Subcutaneous abdominal adipose tissue (tissue), 5 donors: ENCODE data around the gene DDX52.
"Not testable (repeated sequence)": the region's sequence is repeated elsewhere in the genome, so short reads cannot be mapped to it uniquely, and the experiment has no call there.

Source experiments
- H3K27ac ChIP-seq: one replicate; pipeline ENCODE4 v1.7.0; 2013; ENCODE audit warnings: low read depth, mild to moderate bottlenecking, inconsistent platforms, low read length, moderate library complexity
- H3K27me3 ChIP-seq, 5 donors: one replicate each; pipeline ENCODE4 v1.7.0; 2013; ENCODE audit warnings: low read length in 5 of 5, inconsistent platforms in 1 of 5; ENCODE audit not compliant: control insufficient read depth in 5 of 5, insufficient read depth in 4 of 5
- H3K36me3 ChIP-seq, 5 donors: one replicate each; pipeline ENCODE4 v1.7.0; 2013; ENCODE audit warnings: low read length in 5 of 5; ENCODE audit not compliant: control insufficient read depth in 5 of 5, insufficient read depth in 5 of 5
- H3K4me1 ChIP-seq, 5 donors: one replicate each; pipeline ENCODE4 v1.7.0; 2013; ENCODE audit warnings: low read length in 5 of 5, mild to moderate bottlenecking in 3 of 5, moderate library complexity in 1 of 5; ENCODE audit not compliant: control insufficient read depth in 5 of 5, insufficient read depth in 5 of 5
- H3K4me3 ChIP-seq, 5 donors: one replicate each; pipeline ENCODE4 v1.7.0; 2013; ENCODE audit warnings: low read length in 5 of 5, low read depth in 1 of 5
- H3K9ac ChIP-seq, 5 donors: one replicate each; pipeline ENCODE4 v1.7.0; 2013; ENCODE audit warnings: low read length in 5 of 5, mild to moderate bottlenecking in 4 of 5, moderate library complexity in 3 of 5
- H3K9me3 ChIP-seq, 5 donors: one replicate each; pipeline ENCODE4 v1.7.0; 2013; ENCODE audit warnings: low read length in 5 of 5; ENCODE audit not compliant: control insufficient read depth in 5 of 5
- donor health status: healthy.
- donor health status: healthy.
- donor health status: healthy.
- donor health status: healthy.
- donor health status: healthy.

DDX52 gene

GRCh38 chr17:37614391-37614790 lies 28.9 kb downstream of the DDX52 start:
- Histone ChIP-seq H3K4me3 (no peak overlapping the region), H3K27me3 (no peaks in the 10 kb centered on the region), H3K9me3 (no peaks in the 10 kb centered on the region), H3K27ac (no peak overlapping the region), H3K36me3 (peaks cover 25 to 62% (median 43%) of the 10 kb centered on the region in 5 donors), H3K9ac (no peak overlapping the region), H3K4me1 (peaks cover 0 to 7% (median 5%) of the 10 kb centered on the region in 5 donors)

GRCh38 chr17:37610971-37611370 lies 32.3 kb downstream of the DDX52 start:
- Histone ChIP-seq H3K4me1 (peaks cover 0 to 19% (median 15%) of the 10 kb centered on the region in 5 donors), H3K27me3 (no peaks in the 10 kb centered on the region), H3K9me3 (no peaks in the 10 kb centered on the region), H3K4me3 (no peak overlapping the region), H3K36me3 (peaks cover 14 to 35% (median 24%) of the 10 kb centered on the region in 5 donors), H3K9ac (no peak overlapping the region), H3K27ac (no peak overlapping the region)

- H3K27me3 ChIP-seq, result not testable (repeated sequence)
- H3K9ac ChIP-seq, result peak overlapping the region; percentile 11 to 92 (median 87)
These were observed 33.2 kb downstream of the DDX52 start for GRCh38 chr17:37610041-37610420.

GRCh38 chr17:37609170-37610040 lies 33.8 kb downstream of the DDX52 start, which contains the start of gene SYNRG:
TSS of gene SYNRG (minus strand) at chr17:37609418. CDS start at chr17:37609355, 63 bp downstream.
- Histone ChIP-seq H3K4me1 (peaks cover 0 to 26% (median 23%) of the 10 kb centered on the region in 5 donors), H3K4me3 (peak within 1 kb of the TSS; percentile 85 to 94 (median 90)), H3K27me3 (no peaks in the 10 kb centered on the region), H3K36me3 (peaks cover 2 to 20% (median 13%) of the 10 kb centered on the region in 5 donors), H3K9ac (peak within 1 kb of the TSS; percentile 30 to 92 (median 87)), H3K9me3 (no peaks in the 10 kb centered on the region), H3K27ac (peak within 1 kb of the TSS; percentile 84)

More at GRCh38 chr17:37610041-37610420, 33.2 kb downstream of the DDX52 start:
- H3K4me3 ChIP-seq, result peak overlapping the region; percentile 85 to 94 (median 90)
- H3K36me3 ChIP-seq, result peaks cover 9 to 27% (median 17%) of the 10 kb centered on the region in 5 donors
- peaks cover 0 to 23% (median 18%) of the 10 kb centered on the region in 5 donors for H3K4me1 ChIP-seq
- not testable (repeated sequence) for H3K9me3 ChIP-seq
- peak overlapping the region; percentile 84 for H3K27ac ChIP-seq

- Histone ChIP-seq H3K9me3 (no peaks in the 10 kb centered on the region), H3K27ac (peak overlapping the region; percentile 84), H3K27me3 (no peaks in the 10 kb centered on the region), H3K4me1 (peaks cover 0 to 30% (median 26%) of the 10 kb centered on the region in 5 donors), H3K36me3 (peaks cover 0 to 13% (median 8%) of the 10 kb centered on the region in 5 donors), H3K9ac (peak overlapping the region; percentile 30 to 91 (median 80)), H3K4me3 (peak overlapping the region; percentile 85 to 94 (median 90))
These were observed 34.7 kb downstream of the DDX52 start for GRCh38 chr17:37608351-37609169.

GRCh38 chr17:37607637-37608331 lies 35.5 kb downstream of the DDX52 start:
- Histone ChIP-seq H3K27ac (peak overlapping the region; percentile 84), H3K9me3 (no peaks in the 10 kb centered on the region), H3K36me3 (peaks cover 0 to 6% (median 5%) of the 10 kb centered on the region in 5 donors), H3K4me1 (peaks cover 0 to 30% (median 26%) of the 10 kb centered on the region in 5 donors), H3K9ac (peak overlapping the region; percentile 30 to 91 (median 80)), H3K4me3 (peak overlapping the region; percentile 85 to 94 (median 90)), H3K27me3 (no peaks in the 10 kb centered on the region)

- peak overlapping the region in 1 of 5 donors; percentile 15 for H3K9ac ChIP-seq
- H3K4me3 ChIP-seq, result no peak overlapping the region
- H3K4me1 ChIP-seq, result peaks cover 0 to 30% (median 26%) of the 10 kb centered on the region in 5 donors
- no peaks in the 10 kb centered on the region for H3K36me3 ChIP-seq
- H3K27me3 ChIP-seq, result no peaks in the 10 kb centered on the region
- no peaks in the 10 kb centered on the region for H3K9me3 ChIP-seq
- peak overlapping the region; percentile 69 for H3K27ac ChIP-seq
These were observed 37.3 kb downstream of the DDX52 start for GRCh38 chr17:37605813-37606505.

GRCh38 chr17:37605081-37605480 lies 38.2 kb downstream of the DDX52 start:
- H3K36me3 ChIP-seq, result peaks cover 0 to 4% (median 4%) of the 10 kb centered on the region in 5 donors
- peak overlapping the region in 1 of 5 donors; percentile 53 for H3K9ac ChIP-seq
- H3K27me3 ChIP-seq, result no peaks in the 10 kb centered on the region
- H3K27ac ChIP-seq, result peak overlapping the region; percentile 69
- no peak overlapping the region for H3K4me3 ChIP-seq
- no peaks in the 10 kb centered on the region for H3K9me3 ChIP-seq
- peaks cover 0 to 30% (median 26%) of the 10 kb centered on the region in 5 donors for H3K4me1 ChIP-seq

GRCh38 chr17:37604556-37604955 lies 38.7 kb downstream of the DDX52 start:
- H3K4me3 ChIP-seq, result no peak overlapping the region
- H3K9me3 ChIP-seq, result no peaks in the 10 kb centered on the region
- H3K36me3 ChIP-seq, result peaks cover 0 to 8% (median 4%) of the 10 kb centered on the region in 5 donors
- peaks cover 0 to 24% (median 22%) of the 10 kb centered on the region in 5 donors for H3K4me1 ChIP-seq
- no peaks in the 10 kb centered on the region for H3K27me3 ChIP-seq
- H3K27ac ChIP-seq, result peak overlapping the region; percentile 69
- H3K9ac ChIP-seq, result peak overlapping the region in 2 of 5 donors; percentile 37 to 51
